Skeletal muscle tissue (tissue), 4 donors: ENCODE measurements around the gene NCSTN. TPM values are rescaled to one million over a fixed set of nuclear protein-coding genes. Genes with fewer than 3 reads are reported as not detected.

Experiments
- H3K27ac ChIP-seq: one replicate; pipeline ENCODE4 v1.7.0; 2013; ENCODE audit warnings: mild to moderate bottlenecking, low read depth, low read length, inconsistent platforms
- H3K27me3 ChIP-seq, 3 donors: one replicate each; pipeline ENCODE4 v1.7.0; 2013; ENCODE audit warnings: low read length in 3 of 3; ENCODE audit not compliant: control insufficient read depth in 3 of 3, insufficient read depth in 3 of 3
- H3K36me3 ChIP-seq, 3 donors: one replicate each; pipeline ENCODE4 v1.7.0; 2013; ENCODE audit warnings: low read length in 3 of 3; ENCODE audit not compliant: control insufficient read depth in 3 of 3, insufficient read depth in 3 of 3
- H3K4me1 ChIP-seq, 3 donors: one replicate each; pipeline ENCODE4 v1.7.0; 2013; ENCODE audit warnings: low read length in 3 of 3, mild to moderate bottlenecking in 3 of 3; ENCODE audit not compliant: control insufficient read depth in 3 of 3, insufficient read depth in 3 of 3
- H3K4me3 ChIP-seq, 3 donors: one replicate each; pipeline ENCODE4 v1.7.0; 2013; ENCODE audit warnings: low read length in 3 of 3
- H3K9ac ChIP-seq, 3 donors: one replicate each; pipeline ENCODE4 v1.7.0; 2013; ENCODE audit warnings: low read length in 3 of 3, mild to moderate bottlenecking in 3 of 3, moderate library complexity in 2 of 3, low read depth in 1 of 3
- H3K9me3 ChIP-seq, 3 donors: one replicate each; pipeline ENCODE4 v1.7.0; 2013; ENCODE audit warnings: low read length in 3 of 3; ENCODE audit not compliant: control insufficient read depth in 3 of 3
- total RNA-seq: library from RNA; depleted of rRNA; stranded (reverse); fragments of >200 nt; gene quantifications from one replicate; pipeline ENCODE4 v1.2.3, GENCODE V29; 2014
- donor health status: Osteomylitis.

NCSTN gene
- total RNA-seq, 1 donor from 2014 or later = 53.8 TPM

- peak overlapping the region; percentile 17 for H3K27ac ChIP-seq
- H3K4me3 ChIP-seq = no peak overlapping the region
- H3K9ac ChIP-seq = no peak overlapping the region
- H3K9me3 ChIP-seq = no peaks in the 10 kb centered on the region
- peaks cover 38 to 45% (median 40%) of the 10 kb centered on the region in 3 donors for H3K36me3 ChIP-seq
- no peaks in the 10 kb centered on the region for H3K27me3 ChIP-seq
- peaks cover 6 to 14% (median 13%) of the 10 kb centered on the region in 3 donors for H3K4me1 ChIP-seq
Measured at GRCh38 chr1:160359559-160360226, 16.5 kb downstream of the NCSTN start.

GRCh38 chr1:160360227-160360695 lies 17.1 kb downstream of the NCSTN start:
- H3K4me3 ChIP-seq = no peak overlapping the region
- no peaks in the 10 kb centered on the region for H3K9me3 ChIP-seq
- no peak overlapping the region for H3K27ac ChIP-seq
- peaks cover 33 to 40% (median 34%) of the 10 kb centered on the region in 3 donors for H3K36me3 ChIP-seq
- H3K27me3 ChIP-seq = no peaks in the 10 kb centered on the region
- peaks cover 6 to 14% (median 13%) of the 10 kb centered on the region in 3 donors for H3K4me1 ChIP-seq
- H3K9ac ChIP-seq = no peak overlapping the region

GRCh38 chr1:160361199-160361598 lies 18.0 kb downstream of the NCSTN start:
- H3K9ac ChIP-seq = no peak overlapping the region
- H3K4me3 ChIP-seq = no peak overlapping the region
- H3K36me3 ChIP-seq = peaks cover 25 to 30% (median 25%) of the 10 kb centered on the region in 3 donors
- H3K27me3 ChIP-seq = no peaks in the 10 kb centered on the region
- no peaks in the 10 kb centered on the region for H3K9me3 ChIP-seq
- H3K27ac ChIP-seq = no peak overlapping the region
- H3K4me1 ChIP-seq = peaks cover 6 to 9% (median 8%) of the 10 kb centered on the region in 3 donors

GRCh38 chr1:160361814-160362167 lies 18.6 kb downstream of the NCSTN start:
- peaks cover 6 to 9% (median 8%) of the 10 kb centered on the region in 3 donors for H3K4me1 ChIP-seq
- no peaks in the 10 kb centered on the region for H3K9me3 ChIP-seq
- no peak overlapping the region for H3K27ac ChIP-seq
- H3K36me3 ChIP-seq = peaks cover 19 to 24% (median 20%) of the 10 kb centered on the region in 3 donors
- H3K27me3 ChIP-seq = no peaks in the 10 kb centered on the region
- H3K4me3 ChIP-seq = no peak overlapping the region
- H3K9ac ChIP-seq = no peak overlapping the region

GRCh38 chr1:160362168-160362957 lies 19.2 kb downstream of the NCSTN start:
- H3K4me3 ChIP-seq = no peak overlapping the region
- H3K27me3 ChIP-seq = peaks cover 0 to 2% (median 0%) of the 10 kb centered on the region in 3 donors
- H3K9me3 ChIP-seq = no peaks in the 10 kb centered on the region
- no peak overlapping the region for H3K27ac ChIP-seq
- peaks cover 14 to 19% (median 15%) of the 10 kb centered on the region in 3 donors for H3K36me3 ChIP-seq
- peak overlapping the region in 1 of 3 donors; percentile 34 for H3K9ac ChIP-seq
- H3K4me1 ChIP-seq = peaks cover 6 to 9% (median 8%) of the 10 kb centered on the region in 3 donors

- Histone ChIP-seq H3K27ac (no peak overlapping the region), H3K9me3 (no peaks in the 10 kb centered on the region), H3K4me3 (no peak overlapping the region), H3K36me3 (peaks cover 9 to 18% (median 11%) of the 10 kb centered on the region in 3 donors), H3K4me1 (peaks cover 6 to 9% (median 8%) of the 10 kb centered on the region in 3 donors), H3K27me3 (peaks cover 0 to 2% (median under 1%) of the 10 kb centered on the region in 3 donors), H3K9ac (peak overlapping the region in 1 of 3 donors; percentile 34)
Measured at GRCh38 chr1:160363010-160363409, 19.8 kb downstream of the NCSTN start.

- H3K27ac ChIP-seq = no peak overlapping the region
- no peaks in the 10 kb centered on the region for H3K9me3 ChIP-seq
- no peak overlapping the region for H3K9ac ChIP-seq
- H3K4me1 ChIP-seq = peaks cover 6 to 9% (median 8%) of the 10 kb centered on the region in 3 donors
- H3K27me3 ChIP-seq = peaks cover 0 to 3% (median 2%) of the 10 kb centered on the region in 3 donors
- no peak overlapping the region for H3K4me3 ChIP-seq
- H3K36me3 ChIP-seq = peaks cover 3 to 12% (median 6%) of the 10 kb centered on the region in 3 donors
Measured at GRCh38 chr1:160363951-160364735, 21.0 kb downstream of the NCSTN start.

GRCh38 chr1:160365325-160365724 lies 22.1 kb downstream of the NCSTN start:
- no peak overlapping the region for H3K27ac ChIP-seq
- no peaks in the 10 kb centered on the region for H3K9me3 ChIP-seq
- H3K36me3 ChIP-seq = peaks cover 0 to 5% (median 2%) of the 10 kb centered on the region in 3 donors
- peaks cover 0 to 4% (median 1%) of the 10 kb centered on the region in 3 donors for H3K4me1 ChIP-seq
- H3K4me3 ChIP-seq = no peak overlapping the region
- no peak overlapping the region for H3K9ac ChIP-seq
- H3K27me3 ChIP-seq = peaks cover 0 to 3% (median 2%) of the 10 kb centered on the region in 3 donors

- Histone ChIP-seq H3K36me3 (no peaks in the 10 kb centered on the region), H3K4me1 (no peaks in the 10 kb centered on the region), H3K27me3 (peaks cover 0 to 3% (median 2%) of the 10 kb centered on the region in 3 donors), H3K9me3 (no peaks in the 10 kb centered on the region), H3K27ac (no peak within 1 kb of the TSS), H3K4me3 (no peak within 1 kb of the TSS), H3K9ac (no peak within 1 kb of the TSS)
Measured at GRCh38 chr1:160366731-160367515, 23.7 kb downstream of the NCSTN start, which contains the start of gene NHLH1. TSS of gene NHLH1 (plus strand) at chr1:160367071. CDS start at chr1:160370732, 3,661 bp downstream.
